GM19397 (cell line): ENCODE results near the gene IQCN.
"Not testable (repeated sequence)": the region's sequence is repeated elsewhere in the genome, so short reads cannot be mapped to it uniquely, and the experiment has no call there.

Source experiments
- ATAC-seq: cut with Tn5 transposase; IDR thresholded peaks from one replicate; pipeline ENCODE4 v1.9.1; 2021; ENCODE audit warnings: mild to moderate bottlenecking, moderate library complexity; ENCODE audit not compliant: unreplicated experiment

The IQCN gene

GRCh38 chr19:18218600-18218999 lies 55.7 kb downstream of the IQCN start:
- no peak for ATAC-seq

DNA sequence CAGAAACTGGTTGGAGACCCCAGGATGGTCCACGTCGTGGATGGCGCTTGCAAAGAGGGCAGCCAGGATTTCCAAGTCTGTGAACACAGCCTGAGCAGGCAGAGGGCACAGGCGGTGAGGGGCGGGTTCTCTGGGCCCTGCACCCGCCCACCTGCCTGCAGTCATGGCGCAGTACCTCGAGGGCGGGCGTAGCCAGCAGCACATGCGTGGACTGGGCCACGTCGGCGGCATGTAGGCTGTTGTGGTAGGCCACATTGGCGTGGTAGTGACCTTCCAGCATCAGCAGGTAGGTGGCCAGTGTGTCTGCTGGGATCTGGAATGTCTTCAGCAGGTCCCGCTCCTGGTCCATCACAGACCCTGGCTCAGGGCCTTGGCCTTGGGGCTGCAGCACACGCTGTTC lies 56.1 kb downstream of the IQCN start:
- ATAC-seq: no peak

- ATAC-seq: no peak
These were observed 57.5 kb downstream of the IQCN start for GRCh38 chr19:18216789-18217188.

- no peak for ATAC-seq
These were observed 59.3 kb downstream of the IQCN start for GRCh38 chr19:18214779-18215433.

DNA sequence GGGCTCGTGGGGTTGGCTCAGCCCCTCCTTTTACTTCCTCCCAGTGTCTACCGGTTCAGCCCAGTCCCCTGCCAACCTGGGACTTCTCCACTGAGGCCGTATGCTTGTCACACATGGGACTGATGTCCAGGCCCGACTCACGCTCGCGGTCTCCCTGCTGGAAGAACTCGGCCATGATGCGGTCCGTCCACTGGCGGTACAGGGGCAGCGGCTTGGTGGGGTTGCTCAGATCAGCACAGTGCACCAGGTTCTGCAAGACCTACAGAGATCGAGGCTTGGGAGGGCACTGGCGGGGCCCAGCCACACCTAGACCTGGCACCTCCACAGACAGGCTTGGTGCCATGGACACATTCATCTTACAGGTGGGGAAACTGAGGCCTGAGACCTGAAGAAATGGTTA lies 62.6 kb downstream of the IQCN start:
- no peak for ATAC-seq

DNA sequence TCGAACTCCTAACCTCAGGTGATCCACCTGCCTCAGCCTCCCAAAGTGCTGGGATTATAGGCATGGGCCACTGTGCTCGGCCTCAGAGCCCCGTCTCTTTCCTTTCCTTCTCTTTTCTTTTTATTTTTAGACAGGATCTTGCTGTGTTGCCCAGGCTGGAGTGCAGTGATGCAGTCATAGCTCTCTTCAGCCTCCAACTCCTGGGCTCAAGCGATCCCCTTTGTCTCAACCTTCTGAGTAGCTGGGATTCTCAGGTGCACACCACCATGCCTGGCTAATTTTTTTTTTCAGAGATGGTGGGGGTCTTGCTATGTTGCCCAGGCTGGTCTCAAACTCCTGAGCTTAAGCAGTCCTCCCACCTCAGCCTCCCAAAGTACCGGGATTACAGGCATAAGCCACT lies 64.3 kb downstream of the IQCN start:
- ATAC-seq: not testable (repeated sequence)

- no peak for ATAC-seq
These were observed 65.9 kb downstream of the IQCN start for GRCh38 chr19:18208098-18208951.
